Measurements from ENCODE around the gene PAXX. TPM values are rescaled to one million over a fixed set of nuclear protein-coding genes. Genes with fewer than 3 reads are reported as not detected.

Gene PAXX
- total RNA-seq, 1 donor from 2014 or later, result 15.3 TPM

DNA sequence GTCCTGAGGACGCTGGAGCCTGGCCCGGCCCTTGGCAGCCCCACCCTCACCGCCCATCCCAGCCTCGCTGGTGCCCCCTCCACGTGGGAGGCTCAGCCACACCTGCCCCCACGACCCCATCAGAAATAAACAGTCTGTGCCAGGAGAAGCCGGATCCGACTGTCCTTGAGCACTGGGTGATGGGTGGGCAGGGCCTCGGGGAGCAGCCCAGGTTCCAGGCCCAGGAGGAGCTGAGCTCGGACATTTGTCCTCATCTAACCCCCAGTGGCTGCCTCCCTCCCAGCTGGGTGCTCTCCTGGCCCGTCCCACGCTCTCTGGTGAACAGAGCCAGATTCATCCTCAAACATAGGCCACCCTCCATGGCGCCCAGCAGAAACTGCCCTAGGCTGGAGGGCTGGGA lies 19.5 kb upstream of the PAXX start:
- no peaks in the 10 kb centered on the region for H4K20me1 ChIP-seq (ENCODE audit: insufficient read depth, low read length)
- H3K36me3 ChIP-seq (ENCODE audit: insufficient read depth, low read length), result no peaks in the 10 kb centered on the region
- peaks cover 4% of the 10 kb centered on the region for H3K4me1 ChIP-seq (ENCODE audit: insufficient read depth, low read length)
- DNase-seq (ENCODE audit: low read depth) (no peak), FAIRE-seq (no peak)
- H3K36me3 Mint-ChIP-seq (ENCODE audit: low read depth, unreplicated experiment), result no peaks in the 10 kb centered on the region
- no peak overlapping the region for H3K27ac Mint-ChIP-seq (ENCODE audit: unreplicated experiment)
- H3K4me2 ChIP-seq (ENCODE audit: low read length), result no peak overlapping the region
- peaks cover 6% of the 10 kb centered on the region for H3K27me3 Mint-ChIP-seq (ENCODE audit: low read depth, unreplicated experiment)
- no peaks in the 10 kb centered on the region for H3K9me3 ChIP-seq (ENCODE audit: insufficient read depth, low read depth, low read length)
- no peaks in the 10 kb centered on the region for H3K9me3 Mint-ChIP-seq (ENCODE audit: unreplicated experiment)
- H3K4me3 ChIP-seq (ENCODE audit: insufficient read depth, low read depth, low read length), result no peak overlapping the region
- no peaks in the 10 kb centered on the region for H3K27me3 ChIP-seq (ENCODE audit: insufficient read depth, low read length)
- no peaks in the 10 kb centered on the region for H3K4me1 Mint-ChIP-seq (ENCODE audit: low read depth, unreplicated experiment)
- TF ChIP-seq EZH2 (IDR thresholded peaks at IDR 0.05; ENCODE audit: insufficient read depth, low read length), result no peak
- TF ChIP-seq, protein P1, sequence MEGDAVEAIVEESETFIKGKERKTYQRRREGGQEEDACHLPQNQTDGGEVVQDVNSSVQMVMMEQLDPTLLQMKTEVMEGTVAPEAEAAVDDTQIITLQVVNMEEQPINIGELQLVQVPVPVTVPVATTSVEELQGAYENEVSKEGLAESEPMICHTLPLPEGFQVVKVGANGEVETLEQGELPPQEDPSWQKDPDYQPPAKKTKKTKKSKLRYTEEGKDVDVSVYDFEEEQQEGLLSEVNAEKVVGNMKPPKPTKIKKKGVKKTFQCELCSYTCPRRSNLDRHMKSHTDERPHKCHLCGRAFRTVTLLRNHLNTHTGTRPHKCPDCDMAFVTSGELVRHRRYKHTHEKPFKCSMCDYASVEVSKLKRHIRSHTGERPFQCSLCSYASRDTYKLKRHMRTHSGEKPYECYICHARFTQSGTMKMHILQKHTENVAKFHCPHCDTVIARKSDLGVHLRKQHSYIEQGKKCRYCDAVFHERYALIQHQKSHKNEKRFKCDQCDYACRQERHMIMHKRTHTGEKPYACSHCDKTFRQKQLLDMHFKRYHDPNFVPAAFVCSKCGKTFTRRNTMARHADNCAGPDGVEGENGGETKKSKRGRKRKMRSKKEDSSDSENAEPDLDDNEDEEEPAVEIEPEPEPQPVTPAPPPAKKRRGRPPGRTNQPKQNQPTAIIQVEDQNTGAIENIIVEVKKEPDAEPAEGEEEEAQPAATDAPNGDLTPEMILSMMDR (IDR thresholded peaks at IDR 0.05; ENCODE audit: insufficient read depth, low read depth, low read length), result no peak
- H3K9ac ChIP-seq (ENCODE audit: low read length), result no peak overlapping the region
- no peak overlapping the region for H3K4me3 Mint-ChIP-seq (ENCODE audit: unreplicated experiment)
- H2AFZ ChIP-seq (ENCODE audit: low read depth, low read length), result no peak overlapping the region
- H3K27ac ChIP-seq (ENCODE audit: low read depth, low read length), result no peak overlapping the region
- H3K79me2 ChIP-seq (ENCODE audit: insufficient read depth, low read length), result no peaks in the 10 kb centered on the region

DNA sequence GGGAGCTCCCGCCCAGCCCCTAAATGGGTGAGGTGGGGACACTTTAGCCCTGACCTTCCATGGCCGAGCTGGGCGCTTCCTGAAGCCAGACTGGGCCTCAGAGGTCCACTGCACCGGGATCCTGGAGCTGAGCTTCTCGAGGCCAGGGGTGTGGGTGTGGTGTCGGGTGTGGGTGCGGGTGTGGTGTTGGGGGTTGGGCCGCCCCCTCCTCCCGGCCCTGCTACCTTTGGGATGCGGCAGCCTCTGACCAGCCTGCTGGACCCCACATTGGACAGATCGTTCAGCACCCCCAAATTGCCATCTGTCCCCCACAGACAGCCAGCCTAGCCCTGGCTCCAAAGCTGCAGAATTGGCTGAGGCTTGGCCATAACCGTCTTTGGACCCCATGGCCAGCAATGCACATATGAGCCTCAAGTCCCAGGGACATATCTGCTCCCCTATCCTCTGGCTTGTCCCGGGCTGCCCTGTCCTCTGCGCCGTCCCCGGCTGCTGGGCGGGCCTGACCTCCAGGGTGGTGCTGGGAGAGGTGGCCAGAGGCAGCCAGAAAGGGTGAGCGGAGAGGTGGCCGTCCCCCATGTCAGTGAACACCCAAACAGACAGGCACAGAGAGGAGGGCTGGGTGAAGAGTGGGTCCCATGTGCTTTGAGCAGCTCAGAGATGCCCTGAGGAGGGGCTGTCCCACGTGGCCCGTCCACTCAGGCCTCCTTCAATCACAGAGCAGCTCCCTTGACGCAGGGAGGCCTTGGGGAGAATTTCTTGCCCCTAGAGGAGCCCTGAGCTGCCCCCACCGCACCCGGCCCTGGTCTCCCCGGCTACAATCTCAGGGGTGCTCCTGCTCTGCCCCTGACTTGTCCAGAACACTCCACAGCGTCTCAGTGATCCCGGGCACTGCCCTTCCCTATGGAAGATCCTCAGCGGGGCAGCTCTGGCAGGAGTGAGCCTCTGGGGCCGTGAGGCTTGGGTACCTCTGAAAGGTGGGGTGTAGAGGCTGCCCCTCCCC lies 18.3 kb upstream of the PAXX start:
- no peak for FAIRE-seq

More for the DNA sequence above, 18.3 kb upstream of the PAXX start:
- Mint-ChIP-seq H3K27me3 (ENCODE audit: low read depth, unreplicated experiment) (peaks cover 6% of the 10 kb centered on the region), H3K27ac (ENCODE audit: unreplicated experiment) (no peak overlapping the region), H3K9me3 (ENCODE audit: unreplicated experiment) (no peaks in the 10 kb centered on the region), H3K4me3 (ENCODE audit: unreplicated experiment) (no peak overlapping the region), H3K36me3 (ENCODE audit: low read depth, unreplicated experiment) (no peaks in the 10 kb centered on the region), H3K4me1 (ENCODE audit: low read depth, unreplicated experiment) (no peaks in the 10 kb centered on the region)
- H2AFZ ChIP-seq (ENCODE audit: low read depth, low read length), result no peak overlapping the region
- H4K20me1 ChIP-seq (ENCODE audit: insufficient read depth, low read length), result no peaks in the 10 kb centered on the region
- H3K79me2 ChIP-seq (ENCODE audit: insufficient read depth, low read length), result no peaks in the 10 kb centered on the region
- H3K4me2 ChIP-seq (ENCODE audit: low read length), result no peak overlapping the region
- H3K9me3 ChIP-seq (ENCODE audit: insufficient read depth, low read depth, low read length), result no peaks in the 10 kb centered on the region
- DNase-seq (ENCODE audit: low read depth), result no peak
- H3K27me3 ChIP-seq (ENCODE audit: insufficient read depth, low read length), result no peaks in the 10 kb centered on the region
- no peak overlapping the region for H3K27ac ChIP-seq (ENCODE audit: low read depth, low read length)
- H3K4me1 ChIP-seq (ENCODE audit: insufficient read depth, low read length), result peaks cover 5% of the 10 kb centered on the region
- no peak overlapping the region for H3K9ac ChIP-seq (ENCODE audit: low read length)
- no peaks in the 10 kb centered on the region for H3K36me3 ChIP-seq (ENCODE audit: insufficient read depth, low read length)
- H3K4me3 ChIP-seq (ENCODE audit: insufficient read depth, low read depth, low read length), result no peak overlapping the region
- TF ChIP-seq, protein P1 (IDR thresholded peaks at IDR 0.05; ENCODE audit: insufficient read depth, low read depth, low read length), result no peak
- TF ChIP-seq EZH2 (IDR thresholded peaks at IDR 0.05; ENCODE audit: insufficient read depth, low read length), result no peak

All from astrocyte (in vitro differentiated cells and primary cell).